ENCODE results near the gene ADRB2.

Gene ADRB2

DNA sequence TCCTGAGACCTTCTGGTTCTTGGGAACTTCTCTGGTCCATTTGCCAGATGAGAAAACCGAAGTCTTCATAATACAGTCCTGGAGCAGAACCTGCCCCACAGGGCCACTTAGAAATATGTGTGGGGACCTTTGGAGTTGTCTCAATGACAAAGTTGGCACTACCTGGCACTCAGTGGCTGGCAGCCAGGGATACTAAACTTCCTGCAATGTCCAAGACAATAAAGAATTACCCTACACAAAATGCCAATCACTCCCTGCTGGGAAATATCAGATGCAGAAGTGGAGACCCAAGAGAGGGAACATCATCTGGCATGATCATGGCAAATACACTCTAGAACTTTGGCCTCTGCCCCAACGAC, 29.6 kb downstream of the ADRB2 start:
- no peak for DNase-seq
- no peaks in the 10 kb centered on the region for H3K9me3 Mint-ChIP-seq
- H3K4me3 Mint-ChIP-seq = peak overlapping the region; percentile 76 to 89
- no peak for ATAC-seq (replicated peaks)
- no peaks in the 10 kb centered on the region for H3K27me3 Mint-ChIP-seq
- peak overlapping the region; percentile 94 to 99 for H3K27ac Mint-ChIP-seq
- H3K36me3 Mint-ChIP-seq (ENCODE audit: insufficient read depth) = peaks cover 14% of the 10 kb centered on the region
- H3K4me1 Mint-ChIP-seq (ENCODE audit: low read depth in 2 of 2) = peaks cover 80 to 96% of the 10 kb centered on the region in 2 donors

- no peaks in the 10 kb centered on the region for H3K9me3 Mint-ChIP-seq
- peak overlapping the region; percentile 94 to 99 for H3K27ac Mint-ChIP-seq
Observed at GRCh38 chr5:148856424-148856823, 30.0 kb downstream of the ADRB2 start.

DNA sequence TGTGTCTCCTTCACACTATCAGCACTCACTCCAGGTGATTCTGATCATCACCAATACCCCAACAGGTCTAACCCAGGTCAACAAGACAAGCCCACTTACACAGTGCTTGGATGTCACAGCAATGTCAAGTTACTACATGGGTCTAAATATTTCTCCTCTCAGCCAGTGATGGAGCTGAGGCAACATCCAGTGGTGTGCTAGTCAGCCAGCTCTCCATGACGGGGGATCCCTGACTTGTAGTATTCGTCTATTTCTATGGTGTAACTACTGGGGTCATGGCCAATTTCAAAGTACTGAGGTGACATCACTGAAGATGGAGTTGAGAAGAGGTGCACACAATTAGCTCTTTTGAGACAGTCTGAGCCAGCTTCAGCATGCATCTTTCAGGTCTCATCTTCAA, 31.1 kb downstream of the ADRB2 start:
- Mint-ChIP-seq H3K27me3 (no peaks in the 10 kb centered on the region), H3K27ac (peak overlapping the region; percentile 94 to 99), H3K4me1 (ENCODE audit: low read depth in 2 of 2) (peaks cover 75 to 92% of the 10 kb centered on the region in 2 donors)

More at GRCh38 chr5:148856424-148856823, 30.0 kb downstream of the ADRB2 start:
- H3K4me3 Mint-ChIP-seq = peak overlapping the region; percentile 76 to 89
- peaks cover 79 to 96% of the 10 kb centered on the region in 2 donors for H3K4me1 Mint-ChIP-seq (ENCODE audit: low read depth in 2 of 2)
- DNase-seq (no peak), ATAC-seq (replicated peaks) (no peak)
- peaks cover 14% of the 10 kb centered on the region for H3K36me3 Mint-ChIP-seq (ENCODE audit: insufficient read depth)
- no peaks in the 10 kb centered on the region for H3K27me3 Mint-ChIP-seq

DNA sequence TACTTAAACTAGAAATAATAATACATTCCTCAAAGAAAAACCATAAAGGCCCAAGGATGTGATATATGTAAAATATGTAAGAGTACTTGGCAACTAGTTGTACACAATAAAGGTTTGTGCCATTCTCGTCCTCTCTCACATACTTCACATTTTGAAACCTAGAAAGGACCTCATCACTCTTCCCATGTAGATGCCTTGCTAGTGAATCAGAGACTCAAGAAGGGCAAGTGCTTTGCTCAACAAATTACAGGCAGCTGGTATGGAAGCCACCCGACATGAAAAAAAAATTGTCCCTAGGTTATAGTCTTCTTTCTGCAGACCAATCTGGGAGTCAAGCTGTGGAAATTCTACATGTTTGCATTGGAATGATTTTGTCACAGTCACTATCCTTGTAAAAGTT, 31.7 kb downstream of the ADRB2 start:
- Mint-ChIP-seq H3K27ac (peak overlapping the region; percentile 94 to 99), H3K4me1 (ENCODE audit: low read depth in 2 of 2) (peaks cover 77 to 89% of the 10 kb centered on the region in 2 donors), H3K27me3 (no peaks in the 10 kb centered on the region), H3K4me3 (no peak overlapping the region), H3K9me3 (no peaks in the 10 kb centered on the region), H3K36me3 (ENCODE audit: insufficient read depth) (peaks cover 14% of the 10 kb centered on the region)
- no peak for DNase-seq
- no peak for ATAC-seq (replicated peaks)

More for the DNA sequence above, 31.1 kb downstream of the ADRB2 start:
- H3K4me3 Mint-ChIP-seq = peak overlapping the region; percentile 76 to 89
- no peak for ATAC-seq (replicated peaks)
- H3K36me3 Mint-ChIP-seq (ENCODE audit: insufficient read depth) = peaks cover 14% of the 10 kb centered on the region
- no peaks in the 10 kb centered on the region for H3K9me3 Mint-ChIP-seq
- no peak for DNase-seq

- no peak for ATAC-seq (replicated peaks)
- Mint-ChIP-seq H3K27me3 (no peaks in the 10 kb centered on the region), H3K27ac (peak overlapping the region; percentile 81 to 99), H3K4me1 (ENCODE audit: low read depth in 2 of 2) (peaks cover 74 to 87% of the 10 kb centered on the region in 2 donors), H3K9me3 (no peaks in the 10 kb centered on the region), H3K4me3 (peak overlapping the region in 1 of 2 donors; percentile 29), H3K36me3 (ENCODE audit: insufficient read depth) (peaks cover 14% of the 10 kb centered on the region)
- no peak for DNase-seq
Observed at GRCh38 chr5:148858547-148858946, 32.1 kb downstream of the ADRB2 start.

- peaks cover 14% of the 10 kb centered on the region for H3K36me3 Mint-ChIP-seq (ENCODE audit: insufficient read depth)
- H3K4me3 Mint-ChIP-seq = peak overlapping the region; percentile 29 to 67
- H3K9me3 Mint-ChIP-seq = no peaks in the 10 kb centered on the region
- H3K27ac Mint-ChIP-seq = peak overlapping the region; percentile 81 to 99
- DNase-seq (no peak), ATAC-seq (replicated peaks) (no peak)
- no peaks in the 10 kb centered on the region for H3K27me3 Mint-ChIP-seq
- peaks cover 69 to 81% of the 10 kb centered on the region in 2 donors for H3K4me1 Mint-ChIP-seq (ENCODE audit: low read depth in 2 of 2)
Observed at GRCh38 chr5:148859703-148860102, 33.3 kb downstream of the ADRB2 start.

DNA sequence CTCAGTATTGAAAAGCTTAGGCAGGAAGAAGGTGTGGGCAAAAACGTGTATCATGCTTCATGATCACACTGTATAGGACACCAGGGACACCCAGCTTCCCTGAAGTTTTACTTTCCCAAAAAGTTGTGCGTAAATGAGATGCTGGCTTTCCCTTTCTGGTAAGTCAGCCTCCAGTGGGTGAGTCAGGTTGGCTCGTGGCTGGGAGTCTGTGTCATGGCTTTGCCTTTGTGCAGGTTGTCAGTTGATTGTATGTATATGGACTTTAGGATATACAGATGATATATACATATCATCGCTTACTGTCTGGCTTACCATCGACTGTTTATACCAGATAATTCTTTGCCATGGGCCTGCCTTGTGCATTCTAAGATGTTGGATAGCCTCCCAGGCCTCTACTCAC, 34.2 kb downstream of the ADRB2 start:
- Mint-ChIP-seq H3K36me3 (ENCODE audit: insufficient read depth) (peaks cover 11% of the 10 kb centered on the region), H3K4me3 (peak overlapping the region; percentile 44 to 67), H3K4me1 (ENCODE audit: low read depth in 2 of 2) (peaks cover 63 to 72% of the 10 kb centered on the region in 2 donors), H3K27me3 (no peaks in the 10 kb centered on the region), H3K27ac (peak overlapping the region; percentile 73 to 99), H3K9me3 (no peaks in the 10 kb centered on the region)
- ATAC-seq (replicated peaks) (no peak), DNase-seq (no peak)

DNA sequence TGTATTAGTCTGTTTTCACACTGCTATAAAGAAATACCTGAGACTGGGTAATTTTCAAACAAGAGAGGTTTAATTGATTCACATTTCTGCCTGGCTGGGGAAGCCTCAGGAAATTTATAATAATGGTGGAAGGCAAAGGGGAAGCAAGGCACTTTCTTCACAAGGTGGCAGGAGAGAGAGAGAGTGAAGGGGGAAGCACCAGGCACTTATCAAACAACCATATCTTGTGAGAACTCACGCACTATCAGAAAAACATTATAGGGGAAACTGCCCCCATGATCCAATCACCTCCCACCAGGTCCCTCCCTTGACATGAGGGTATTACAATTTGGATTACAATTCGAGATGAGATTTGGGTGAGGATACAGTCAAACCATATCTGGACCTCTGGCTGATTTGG, 34.7 kb downstream of the ADRB2 start:
- no peak for DNase-seq
- Mint-ChIP-seq H3K4me3 (peak overlapping the region; percentile 44 to 53), H3K36me3 (ENCODE audit: insufficient read depth) (peaks cover 9% of the 10 kb centered on the region), H3K9me3 (no peaks in the 10 kb centered on the region), H3K27me3 (no peaks in the 10 kb centered on the region), H3K4me1 (ENCODE audit: low read depth in 2 of 2) (peaks cover 62 to 67% of the 10 kb centered on the region in 2 donors), H3K27ac (peak overlapping the region; percentile 73 to 99)
- ATAC-seq (replicated peaks) = peak; percentile 52

- no peaks in the 10 kb centered on the region for H3K27me3 Mint-ChIP-seq
- H3K9me3 Mint-ChIP-seq = no peaks in the 10 kb centered on the region
- ATAC-seq (replicated peaks) (no peak), DNase-seq (no peak)
- peak overlapping the region in 1 of 2 donors; percentile 53 for H3K4me3 Mint-ChIP-seq
- peaks cover 9% of the 10 kb centered on the region for H3K36me3 Mint-ChIP-seq (ENCODE audit: insufficient read depth)
- peak overlapping the region in 1 of 2 donors; percentile 99 for H3K27ac Mint-ChIP-seq
- peaks cover 62 to 67% of the 10 kb centered on the region in 2 donors for H3K4me1 Mint-ChIP-seq (ENCODE audit: low read depth in 2 of 2)
Observed at GRCh38 chr5:148861696-148862095, 35.3 kb downstream of the ADRB2 start.

DNA sequence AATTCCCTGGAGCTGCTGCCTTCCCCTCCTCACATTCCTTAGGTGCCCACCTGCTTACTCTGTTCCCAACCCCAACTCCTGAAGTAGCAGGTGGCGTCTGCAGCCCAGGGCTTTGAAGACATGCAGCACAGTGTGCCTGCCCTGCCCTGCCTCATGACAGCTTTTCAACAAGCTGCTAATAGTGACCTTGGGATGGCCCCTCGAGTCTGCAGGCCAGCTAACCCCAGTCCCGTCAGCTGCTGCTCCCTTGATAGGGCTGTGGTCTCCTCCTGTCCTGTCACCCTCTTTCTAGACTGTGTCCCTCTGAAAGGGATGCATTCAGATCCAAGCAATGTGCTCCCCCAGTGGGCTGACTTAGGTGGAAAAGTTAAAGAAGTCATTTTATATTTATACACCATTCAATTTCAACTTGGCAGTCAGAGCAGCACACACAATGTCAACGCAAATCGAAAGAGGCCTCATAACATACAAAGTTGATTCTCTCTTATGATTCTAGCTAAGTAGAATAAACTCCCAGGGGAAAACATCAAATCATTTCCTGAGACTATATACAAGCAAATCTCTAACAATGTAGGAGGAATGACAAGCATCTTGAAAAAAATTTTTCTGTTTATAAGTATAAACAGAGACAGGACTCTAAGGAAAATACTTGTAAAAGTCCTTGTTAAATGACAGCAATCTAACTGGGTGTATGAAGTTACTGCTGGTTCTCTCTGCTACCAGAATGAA, 37.9 kb downstream of the ADRB2 start:
- Mint-ChIP-seq H3K36me3 (ENCODE audit: insufficient read depth) (peaks cover 4% of the 10 kb centered on the region), H3K4me3 (peak overlapping the region in 1 of 2 donors; percentile 27), H3K4me1 (ENCODE audit: low read depth in 2 of 2) (peaks cover 55 to 63% of the 10 kb centered on the region in 2 donors), H3K27me3 (no peaks in the 10 kb centered on the region), H3K9me3 (no peaks in the 10 kb centered on the region), H3K27ac (peak overlapping the region in 1 of 2 donors; percentile 46)
- DNase-seq (no peak), ATAC-seq (replicated peaks) (no peak)

DNA sequence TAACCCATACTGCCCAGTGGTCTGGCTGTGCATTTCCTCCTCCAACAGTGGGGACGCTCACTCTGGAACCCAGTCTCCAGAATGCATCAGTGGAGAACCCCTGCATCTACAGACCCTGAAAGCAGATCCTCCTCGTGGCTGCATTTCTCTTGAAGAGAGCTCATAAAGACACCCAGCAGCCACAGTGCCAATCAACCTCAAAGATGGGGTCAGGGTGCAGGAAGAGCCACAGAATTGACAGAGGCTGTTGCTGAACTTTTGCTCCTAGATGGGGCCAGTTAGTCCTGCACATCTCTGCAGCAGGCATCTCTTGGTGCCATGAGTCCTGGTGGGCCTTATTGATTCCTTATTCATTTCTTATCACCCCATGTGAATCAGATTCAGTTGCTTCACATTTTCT, 39.6 kb downstream of the ADRB2 start:
- H3K9me3 Mint-ChIP-seq = no peaks in the 10 kb centered on the region
- peak; percentile 32 for ATAC-seq (replicated peaks)
- H3K27ac Mint-ChIP-seq = no peak overlapping the region
- H3K36me3 Mint-ChIP-seq (ENCODE audit: insufficient read depth) = peaks cover 4% of the 10 kb centered on the region
- H3K4me1 Mint-ChIP-seq (ENCODE audit: low read depth in 2 of 2) = peaks cover 46 to 58% of the 10 kb centered on the region in 2 donors
- no peak for DNase-seq
- no peak overlapping the region for H3K4me3 Mint-ChIP-seq
- H3K27me3 Mint-ChIP-seq = no peaks in the 10 kb centered on the region

DNA sequence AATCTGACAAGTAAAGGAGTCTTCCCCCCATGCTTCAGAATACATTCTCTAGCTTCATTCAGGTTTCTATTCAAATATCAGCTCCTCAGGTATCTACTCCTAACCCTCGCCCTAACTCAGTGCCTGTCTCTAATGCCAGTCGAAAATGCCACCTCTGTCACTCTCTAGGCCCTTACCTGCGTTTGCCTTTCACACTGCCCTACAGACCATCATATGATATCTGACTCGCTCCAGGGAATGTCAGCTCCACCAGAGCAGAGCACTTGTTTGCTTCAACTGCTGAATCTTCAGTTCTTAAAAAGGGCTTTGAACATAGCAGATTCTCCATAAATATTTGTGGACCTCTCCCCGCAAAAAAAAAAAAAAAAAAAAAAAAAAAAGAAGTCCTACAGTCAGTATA, 46.7 kb downstream of the ADRB2 start:
- no peak for ATAC-seq (replicated peaks)
- Mint-ChIP-seq H3K4me1 (ENCODE audit: low read depth in 2 of 2) (peaks cover 34 to 35% of the 10 kb centered on the region in 2 donors), H3K4me3 (no peak overlapping the region), H3K9me3 (no peaks in the 10 kb centered on the region), H3K27ac (peak overlapping the region in 1 of 2 donors; percentile 49), H3K27me3 (no peaks in the 10 kb centered on the region), H3K36me3 (ENCODE audit: insufficient read depth) (peaks cover 8% of the 10 kb centered on the region)
- no peak for DNase-seq

DNA sequence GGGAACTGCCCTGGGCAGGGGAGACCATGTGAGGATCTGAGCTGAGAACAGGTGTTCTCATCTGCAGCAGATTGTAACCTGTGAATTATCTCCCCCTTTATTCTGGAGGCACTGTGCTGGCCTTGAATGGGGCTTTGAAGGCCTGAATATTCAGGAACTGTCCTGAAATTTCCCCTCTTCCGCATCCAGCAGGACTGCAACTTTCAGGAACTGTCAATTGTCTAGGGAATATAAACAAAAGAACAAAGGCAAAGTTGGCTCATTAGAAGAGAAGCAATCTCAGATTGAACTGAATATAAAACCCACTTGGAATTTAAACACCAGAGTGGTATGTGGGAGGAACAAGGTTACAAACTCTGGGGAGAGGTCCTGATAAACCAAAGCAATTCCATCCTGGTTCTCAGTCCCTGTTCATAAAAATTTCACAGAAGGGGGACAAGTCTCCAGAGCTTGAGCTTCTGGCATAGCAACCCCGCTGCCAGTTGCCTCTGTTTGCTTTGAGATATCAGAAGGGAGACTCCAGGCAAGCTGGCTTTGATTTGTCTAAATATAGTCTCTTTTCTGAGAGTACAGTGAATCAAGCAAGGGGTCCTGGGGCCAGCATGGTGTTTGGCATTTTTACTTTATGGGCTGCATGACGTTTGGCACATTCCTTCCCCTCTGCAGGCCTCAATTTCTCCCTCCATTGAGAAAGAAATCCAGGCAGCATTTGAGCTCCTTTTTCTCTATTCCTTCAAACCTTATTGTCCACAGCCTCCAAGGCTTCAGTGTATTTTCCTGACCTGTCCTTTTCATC, 47.5 kb downstream of the ADRB2 start:
- peaks cover 10% of the 10 kb centered on the region for H3K36me3 Mint-ChIP-seq (ENCODE audit: insufficient read depth)
- no peak for DNase-seq
- peak overlapping the region; percentile 22 to 49 for H3K27ac Mint-ChIP-seq
- no peak overlapping the region for H3K4me3 Mint-ChIP-seq
- no peaks in the 10 kb centered on the region for H3K9me3 Mint-ChIP-seq
- H3K4me1 Mint-ChIP-seq (ENCODE audit: low read depth in 2 of 2) = peaks cover 29 to 32% of the 10 kb centered on the region in 2 donors
- no peak for ATAC-seq (replicated peaks)
- H3K27me3 Mint-ChIP-seq = no peaks in the 10 kb centered on the region

Measured in effector memory CD8-positive, alpha-beta T cell (primary cell).